Amygdala (tissue), 56 donors: Measurements from ENCODE around the gene RIC1.
A peak's percentile ranks its signal among the peaks of the same experiment; 100 is the strongest.

ENCODE experiments used
- DNase-seq, 56 donors: peaks; one replicate each; lab custom pipeline; 2025; lab: John Stamatoyannopoulos, UW

Gene RIC1

DNA sequence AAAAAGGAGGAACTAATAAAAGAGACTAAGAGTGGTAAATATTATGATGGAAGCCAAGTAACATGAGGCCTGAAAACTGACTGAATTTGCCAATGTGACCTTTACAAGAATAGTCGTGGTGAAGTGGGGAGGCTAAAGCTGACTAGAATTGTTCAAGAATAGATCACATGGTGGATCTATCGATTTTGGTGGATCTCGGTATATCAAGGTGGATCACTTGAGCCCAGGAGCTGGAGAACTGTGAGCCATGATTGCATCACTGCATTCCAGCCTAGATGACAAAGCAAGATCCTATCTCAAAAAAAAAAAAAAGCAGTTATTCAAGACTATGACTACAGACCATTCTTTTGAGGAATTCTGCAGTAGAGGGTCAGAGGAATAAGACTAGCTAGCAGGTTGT is 189.0 kb downstream of the RIC1 start:
- no peak for DNase-seq

- DNase-seq: no peak
These were observed 189.7 kb downstream of the RIC1 start for GRCh38 chr9:5818424-5819142.

- DNase-seq: no peak
These were observed 190.3 kb downstream of the RIC1 start for GRCh38 chr9:5819174-5819573.

DNA sequence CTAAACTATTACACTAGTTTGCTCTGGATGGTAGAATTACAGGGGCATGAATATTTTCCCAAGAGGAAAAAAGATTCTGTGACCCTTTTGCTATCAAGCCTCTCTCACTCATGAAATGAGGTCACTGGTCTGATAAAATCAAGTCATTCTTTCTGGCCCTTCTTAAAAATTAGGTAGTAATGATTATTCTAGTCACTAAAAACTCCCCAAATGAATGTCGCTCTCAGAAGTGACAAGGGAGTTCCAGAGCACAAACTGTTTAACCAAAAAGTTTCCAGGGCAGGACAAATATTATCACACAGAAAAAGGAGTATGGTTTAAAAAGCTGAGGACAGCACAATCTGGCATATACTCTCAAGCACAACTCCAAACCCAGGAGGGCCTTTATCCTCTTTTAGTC is 191.5 kb downstream of the RIC1 start:
- DNase-seq: no peak

- peak in 5 of 56 donors; percentile 5 to 44 (median 17) for DNase-seq
These were observed 196.3 kb downstream of the RIC1 start for GRCh38 chr9:5825223-5825622.
